Ovary (tissue), 9 donors: Measurements from ENCODE around the gene ANKRD44. TPM values are rescaled to one million over a fixed set of nuclear protein-coding genes. Genes with fewer than 3 reads are reported as not detected.

ENCODE experiments used
- DNase-seq, 5 donors: peaks; one replicate each; pipeline ENCODE4 v3.0.0-alpha.2; 2019 to 2020
- H3K27ac ChIP-seq, 2 donors: fragments of 200-600 bp; one replicate each; pipeline versions ENCODE4 v1.5.1 to v1.8.0; 2019 to 2022
- H3K27me3 ChIP-seq: fragments of 200-600 bp; one replicate; pipeline ENCODE4 v1.8.0; 2022
- H3K36me3 ChIP-seq: fragments of 200-600 bp; sonication (generic); one replicate; pipeline ENCODE4 v1.5.1; 2019
- H3K4me1 ChIP-seq: one replicate; pipeline ENCODE4 v1.8.1; 2013; ENCODE audit warnings: mild to moderate bottlenecking, moderate library complexity; ENCODE audit not compliant: insufficient read depth
- H3K4me3 ChIP-seq: fragments of 200-600 bp; sonication (generic); one replicate; pipeline ENCODE4 v1.5.1; 2017
- H3K9me3 ChIP-seq, 2 donors: fragments of 200-600 bp in 1 of 2; sonication (generic) in 1 of 2; one replicate each; pipeline versions ENCODE4 v1.5.1 to v1.8.1; 2013 to 2019; ENCODE audit warnings: mild to moderate bottlenecking in 1 of 2, moderate library complexity in 1 of 2
- EP300 ChIP-seq: sonication (generic); formaldehyde crosslinking; IDR thresholded peaks from one replicate; pipeline ENCODE4 v1.6.1; 2017; ENCODE audit warnings: antibody characterized with exemption
- POLR2A ChIP-seq: fragments of 450-650 bp; IDR thresholded peaks from one replicate; pipeline ENCODE4 v1.6.1; 2017; ENCODE audit warnings: antibody characterized with exemption, mild to moderate bottlenecking, moderate library complexity
- WGBS, 3 donors: extraction: QIAGEN DNeasy Blood & Tissue Kit in 1 of 3; methylation state at CpG; one replicate each; pipeline versions ENCODE4 v1.1.5 to v1.1.7; 2013 to 2017; 5-methylcytosine and 5-hydroxymethylcytosine counted together
- intact Hi-C, 4 donors: fragments of 100-400 bp; cut with DNase I; formaldehyde crosslinking; loops; one replicate each; pipeline versions ENCODE4 v1.11.0 to v1.15.1; 2022 to 2023
- polyA plus RNA-seq, 2 donors: library from polyadenylated mRNA; stranded (reverse); fragments of 200-250 nt in 1 of 2; fragments of 350-450 nt in 1 of 2; fragmentation: Illumina TruSeq in 1 of 2; extraction: RNeasy Lipid Tissue Mini Kit (QIAGEN cat#74804) in 1 of 2; gene quantifications; one replicate each; pipeline ENCODE4 v1.2.3, GENCODE V29; 2013 to 2014
- total RNA-seq, 7 donors: library from RNA; depleted of rRNA in 2 of 7; stranded (reverse); fragments of >200 nt in 2 of 7; fragmentation: NEBNext Ultra II Directional in 3 of 7; extraction: Animal tissue kit (Norgen Biotek cat#: 25700) in 3 of 7; gene quantifications; one replicate each; pipeline versions ENCODE4 v1.1.0 to v1.2.4, GENCODE V29; 2016 to 2023
- TF ChIP-seq, protein P1 (sequence below), 3 donors: fragments of 450-650 bp in 2 of 3; fragments of 200-600 bp in 1 of 3; IDR thresholded peaks; one replicate each; pipeline versions ENCODE4 v1.5.1 to v1.8.0; 2016 to 2022; ENCODE audit warnings: antibody characterized with exemption in 3 of 3, mild to moderate bottlenecking in 1 of 3
- donor health status: DM: no; HTN: no; CAD: no; lungs with moderate emphysema.
- donor health status: DM: no; HTN: no; CAD: no.
- donor health status: Bipolar disorder and iron deficiency.
- donor health status: DM: yes; HTN: yes; CAD: no.
- donor health status: DM: no; HTN: no; CAD: no.
- donor health status: DM: yes; HTN: yes; CAD: no.

ANKRD44 gene
- total and polyA plus RNA-seq, 9 donors, result 2.6 to 60.0 (median 11.1) TPM

DNA sequence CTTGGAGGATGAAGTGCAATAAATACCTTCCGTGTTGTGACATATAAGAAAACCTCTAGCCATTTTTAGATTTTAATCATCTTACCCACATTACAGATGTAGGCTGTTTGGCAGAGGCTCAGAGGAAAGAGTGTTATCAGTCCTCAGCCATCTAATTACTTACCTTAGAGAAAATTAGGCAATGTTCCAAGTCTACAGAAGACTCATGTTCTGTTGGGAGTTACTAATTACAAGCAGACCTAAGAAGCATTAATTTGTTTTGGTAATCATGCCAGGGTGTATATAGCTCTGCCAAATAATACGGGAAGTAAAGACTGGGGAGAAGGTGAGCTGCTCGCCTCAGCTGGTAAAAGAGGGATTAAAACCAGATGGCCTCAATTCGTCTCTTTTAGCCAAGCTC is 258.2 kb downstream of the ANKRD44 start:
- H3K4me1 ChIP-seq, result no peaks in the 10 kb centered on the region
- no peaks in the 10 kb centered on the region for H3K36me3 ChIP-seq
- no peaks in the 10 kb centered on the region for H3K27me3 ChIP-seq
- WGBS, 3 donors, result 66 to 73% (median 71%) methylated on average over 4 of the region's 4 CpGs
- H3K27ac ChIP-seq, result no peak overlapping the region
- DNase-seq, result no peak
- no peak for TF ChIP-seq EP300
- TF ChIP-seq, protein P1, sequence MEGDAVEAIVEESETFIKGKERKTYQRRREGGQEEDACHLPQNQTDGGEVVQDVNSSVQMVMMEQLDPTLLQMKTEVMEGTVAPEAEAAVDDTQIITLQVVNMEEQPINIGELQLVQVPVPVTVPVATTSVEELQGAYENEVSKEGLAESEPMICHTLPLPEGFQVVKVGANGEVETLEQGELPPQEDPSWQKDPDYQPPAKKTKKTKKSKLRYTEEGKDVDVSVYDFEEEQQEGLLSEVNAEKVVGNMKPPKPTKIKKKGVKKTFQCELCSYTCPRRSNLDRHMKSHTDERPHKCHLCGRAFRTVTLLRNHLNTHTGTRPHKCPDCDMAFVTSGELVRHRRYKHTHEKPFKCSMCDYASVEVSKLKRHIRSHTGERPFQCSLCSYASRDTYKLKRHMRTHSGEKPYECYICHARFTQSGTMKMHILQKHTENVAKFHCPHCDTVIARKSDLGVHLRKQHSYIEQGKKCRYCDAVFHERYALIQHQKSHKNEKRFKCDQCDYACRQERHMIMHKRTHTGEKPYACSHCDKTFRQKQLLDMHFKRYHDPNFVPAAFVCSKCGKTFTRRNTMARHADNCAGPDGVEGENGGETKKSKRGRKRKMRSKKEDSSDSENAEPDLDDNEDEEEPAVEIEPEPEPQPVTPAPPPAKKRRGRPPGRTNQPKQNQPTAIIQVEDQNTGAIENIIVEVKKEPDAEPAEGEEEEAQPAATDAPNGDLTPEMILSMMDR (IDR thresholded peaks at IDR 0.05), result no peak
- no peak for TF ChIP-seq POLR2A
- no peaks in the 10 kb centered on the region for H3K9me3 ChIP-seq
- no peak overlapping the region for H3K4me3 ChIP-seq
- intact Hi-C loops, result no loop called here

DNA sequence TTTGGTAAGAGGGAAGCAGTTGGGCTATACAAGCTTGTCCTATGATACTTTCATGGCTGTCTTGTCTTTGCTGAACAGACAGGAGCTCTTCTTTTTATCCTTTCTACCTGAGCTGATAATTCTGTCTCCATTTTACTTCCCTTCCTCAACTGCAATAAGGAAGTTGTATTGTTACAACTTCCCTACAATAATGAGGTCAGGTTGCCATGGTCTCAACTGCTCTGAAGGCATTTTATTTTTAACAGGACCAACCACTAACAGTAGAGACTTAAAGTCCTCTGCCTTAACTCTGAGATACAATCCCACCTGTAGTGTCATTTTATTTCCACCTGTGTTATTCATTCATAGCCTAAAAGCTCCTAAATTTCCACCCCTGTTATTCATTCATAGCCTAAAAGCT is 265.5 kb downstream of the ANKRD44 start:
- Histone ChIP-seq H3K27ac (no peak overlapping the region), H3K9me3 (no peaks in the 10 kb centered on the region), H3K27me3 (no peaks in the 10 kb centered on the region), H3K4me3 (no peak overlapping the region), H3K36me3 (no peaks in the 10 kb centered on the region), H3K4me1 (no peaks in the 10 kb centered on the region)
- DNase-seq, result no peak
- intact Hi-C loops, result no loop called here
- TF ChIP-seq POLR2A, result no peak
- no peak for TF ChIP-seq EP300
- TF ChIP-seq, protein P1 (IDR thresholded peaks at IDR 0.05), result no peak

- TF ChIP-seq EP300 (no peak), POLR2A (no peak)
- TF ChIP-seq, protein P1 (IDR thresholded peaks at IDR 0.05), result no peak
- DNase-seq, result no peak
- H3K27me3 ChIP-seq, result no peaks in the 10 kb centered on the region
- no peaks in the 10 kb centered on the region for H3K36me3 ChIP-seq
- H3K27ac ChIP-seq, result no peak overlapping the region
- H3K4me3 ChIP-seq, result no peak overlapping the region
- H3K4me1 ChIP-seq, result no peaks in the 10 kb centered on the region
- H3K9me3 ChIP-seq, result no peaks in the 10 kb centered on the region
- intact Hi-C loops, result no loop called here
- WGBS, 3 donors, result 95 to 98% (median 97%) methylated on average over 5 of the region's 5 CpGs
Measured at GRCh38 chr2:197042739-197043196, 267.8 kb downstream of the ANKRD44 start.

GRCh38 chr2:197037863-197038398 is 272.6 kb downstream of the ANKRD44 start:
- Histone ChIP-seq H3K27ac (no peak overlapping the region), H3K9me3 (no peaks in the 10 kb centered on the region), H3K4me1 (no peaks in the 10 kb centered on the region), H3K4me3 (no peak overlapping the region), H3K36me3 (no peaks in the 10 kb centered on the region), H3K27me3 (no peaks in the 10 kb centered on the region)
- 97 to 98% (median 98%) methylated on average over 2 of the region's 2 CpGs for WGBS, 3 donors
- intact Hi-C loops, result no loop called here
- TF ChIP-seq EP300 (no peak), POLR2A (no peak)
- TF ChIP-seq, protein P1 (IDR thresholded peaks at IDR 0.05), result no peak
- no peak for DNase-seq

- no peak for DNase-seq
- H3K4me1 ChIP-seq, result no peaks in the 10 kb centered on the region
- no peak overlapping the region for H3K27ac ChIP-seq
- TF ChIP-seq EP300 (no peak), POLR2A (no peak)
- TF ChIP-seq, protein P1 (IDR thresholded peaks at IDR 0.05), result no peak
- no peaks in the 10 kb centered on the region for H3K36me3 ChIP-seq
- no peak overlapping the region for H3K4me3 ChIP-seq
- H3K27me3 ChIP-seq, result no peaks in the 10 kb centered on the region
- intact Hi-C loops, result no loop called here
- no peaks in the 10 kb centered on the region for H3K9me3 ChIP-seq
- WGBS, 3 donors, result 8 to 12% (median 8%) methylated on average over 1 of the region's 1 CpG
Measured at GRCh38 chr2:197035002-197035401, 275.6 kb downstream of the ANKRD44 start.
